Activated T-cell treated with anti-CD3 and anti-CD28 coated beads, Interleukin-2, amount 50 U/mL, for 4 hours (primary cell): ENCODE results near the gene TRIM39. TPM values are rescaled to one million over a fixed set of nuclear protein-coding genes. Genes with fewer than 3 reads are reported as not detected.
"Not testable (repeated sequence)": the region's sequence is repeated elsewhere in the genome, so short reads cannot be mapped to it uniquely, and the experiment has no call there.

Experiments
- ATAC-seq, 2 donors: fragments of 200-7000 bp; cut with Tn5 transposase; one replicate each; pipeline ENCODE4 v1.10.0; 2021
- DNase-seq: peaks from one replicate; pipeline ENCODE4 v3.0.0-alpha.2; 2020
- H3K27me3 Mint-ChIP-seq: one replicate; pipeline ENCODE4 v1.8.0; 2021; ENCODE audit warnings: low read depth, mixed read lengths
- H3K36me3 Mint-ChIP-seq: one replicate; pipeline ENCODE4 v1.8.0; 2022; ENCODE audit warnings: mixed read lengths; ENCODE audit not compliant: insufficient read depth
- H3K4me1 Mint-ChIP-seq: one replicate; pipeline ENCODE4 v1.8.0; 2021; ENCODE audit warnings: low read depth, mixed read lengths
- H3K4me3 Mint-ChIP-seq: one replicate; pipeline ENCODE4 v1.8.0; 2021; ENCODE audit warnings: mild to moderate bottlenecking, moderate library complexity, mixed read lengths
- H3K9me3 Mint-ChIP-seq: one replicate; pipeline ENCODE4 v1.8.0; 2021; ENCODE audit warnings: mixed read lengths
- total RNA-seq, 3 donors: library from RNA; stranded (reverse); gene quantifications; one replicate each; pipeline ENCODE4 v1.2.1, GENCODE V29; 2021

Gene TRIM39
- total RNA-seq, 3 donors from 2014 or later: 25.5 to 33.0 (median 28.0) TPM

GRCh38 chr6:30364591-30364990 lies 37.9 kb downstream of the TRIM39 start:
- no peaks in the 10 kb centered on the region for H3K4me1 Mint-ChIP-seq
- no peak for ATAC-seq
- peaks cover 59% of the 10 kb centered on the region for H3K27me3 Mint-ChIP-seq
- DNase-seq: no peak
- no peak overlapping the region for H3K4me3 Mint-ChIP-seq
- H3K36me3 Mint-ChIP-seq: no peaks in the 10 kb centered on the region
- no peaks in the 10 kb centered on the region for H3K9me3 Mint-ChIP-seq

DNA sequence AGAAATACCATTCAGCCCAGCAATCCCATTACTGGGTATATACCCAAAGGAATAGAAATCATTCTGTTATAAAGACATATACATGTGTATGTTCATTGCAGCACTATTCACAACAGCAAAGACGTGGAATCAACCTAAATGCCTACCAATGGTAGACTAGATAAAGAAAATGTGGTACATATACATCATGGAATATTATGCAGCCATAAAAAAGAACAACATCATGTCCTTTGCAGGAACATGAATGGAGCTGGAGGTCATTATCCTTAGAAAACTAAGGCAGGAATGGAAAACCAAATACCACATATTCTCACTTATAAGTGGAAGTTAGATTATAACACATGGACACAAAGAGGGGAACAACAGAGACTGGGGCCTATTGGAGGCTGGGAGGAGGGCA lies 42.6 kb downstream of the TRIM39 start:
- not testable (repeated sequence) for H3K36me3 Mint-ChIP-seq

DNA sequence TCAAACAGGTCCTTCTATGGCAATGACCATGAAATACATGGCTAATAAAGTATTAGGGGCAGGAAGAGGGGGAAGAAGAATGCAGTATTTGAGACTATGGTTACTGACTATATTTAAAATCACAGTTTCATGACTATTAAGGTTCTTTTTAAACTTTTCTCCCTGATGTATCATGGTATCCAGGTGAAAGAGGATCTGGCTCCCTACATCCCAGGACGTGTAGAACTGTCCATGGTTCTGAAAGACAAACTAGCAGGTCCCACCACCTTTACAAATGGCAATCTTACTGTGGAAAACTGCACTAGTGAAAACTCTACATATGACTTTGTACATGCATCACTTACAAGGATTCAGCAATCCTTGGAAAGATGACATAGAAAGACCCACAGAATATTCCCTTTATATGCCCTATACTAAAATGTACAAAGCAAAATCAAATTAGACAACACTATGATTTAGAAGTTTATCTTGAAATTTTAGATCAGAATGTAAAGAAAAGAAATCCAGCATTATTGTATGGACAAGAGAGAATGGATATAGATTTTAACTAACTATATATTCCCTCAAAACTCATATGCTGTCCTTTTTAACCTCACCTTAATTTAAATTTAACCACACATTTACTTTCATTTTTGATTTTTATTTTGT lies 51.7 kb downstream of the TRIM39 start:
- DNase-seq (no peak), ATAC-seq (no peak)
- Mint-ChIP-seq H3K9me3 (no peaks in the 10 kb centered on the region), H3K36me3 (no peaks in the 10 kb centered on the region), H3K27me3 (peaks cover 34% of the 10 kb centered on the region), H3K4me1 (no peaks in the 10 kb centered on the region), H3K4me3 (no peak overlapping the region)

More for the DNA sequence above, 42.6 kb downstream of the TRIM39 start:
- ATAC-seq, H3K4me3 Mint-ChIP-seq, DNase-seq, H3K4me1 Mint-ChIP-seq, H3K9me3 Mint-ChIP-seq: not testable (repeated sequence)
- peaks cover 26% of the 10 kb centered on the region for H3K27me3 Mint-ChIP-seq

DNA sequence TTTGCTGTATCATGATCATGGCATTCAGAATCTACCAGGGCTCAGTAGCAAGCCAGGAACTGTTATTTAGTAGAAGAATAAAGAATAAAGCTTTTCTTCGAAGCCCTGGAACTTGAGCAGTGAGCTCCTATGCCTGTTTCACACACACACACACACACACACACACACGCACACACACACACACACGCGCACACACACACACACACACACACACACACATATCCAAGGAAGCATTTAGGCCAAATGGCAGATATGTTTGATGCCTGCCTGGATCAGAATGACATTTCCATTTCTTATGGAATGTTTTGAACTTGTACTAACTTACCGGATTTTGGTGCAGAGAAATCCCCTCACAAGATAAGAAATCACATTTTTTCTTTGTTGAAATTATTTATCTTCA lies 53.7 kb downstream of the TRIM39 start:
- Mint-ChIP-seq H3K4me1 (no peaks in the 10 kb centered on the region), H3K36me3 (no peaks in the 10 kb centered on the region), H3K9me3 (no peaks in the 10 kb centered on the region), H3K4me3 (no peak overlapping the region), H3K27me3 (peaks cover 52% of the 10 kb centered on the region)
- no peak for DNase-seq
- no peak for ATAC-seq

- Mint-ChIP-seq H3K36me3 (no peaks in the 10 kb centered on the region), H3K4me1 (no peaks in the 10 kb centered on the region), H3K9me3 (no peaks in the 10 kb centered on the region), H3K27me3 (peaks cover 82% of the 10 kb centered on the region), H3K4me3 (no peak overlapping the region)
- DNase-seq: no peak
- ATAC-seq: no peak
These were observed 59.4 kb downstream of the TRIM39 start for GRCh38 chr6:30386166-30386565.

DNA sequence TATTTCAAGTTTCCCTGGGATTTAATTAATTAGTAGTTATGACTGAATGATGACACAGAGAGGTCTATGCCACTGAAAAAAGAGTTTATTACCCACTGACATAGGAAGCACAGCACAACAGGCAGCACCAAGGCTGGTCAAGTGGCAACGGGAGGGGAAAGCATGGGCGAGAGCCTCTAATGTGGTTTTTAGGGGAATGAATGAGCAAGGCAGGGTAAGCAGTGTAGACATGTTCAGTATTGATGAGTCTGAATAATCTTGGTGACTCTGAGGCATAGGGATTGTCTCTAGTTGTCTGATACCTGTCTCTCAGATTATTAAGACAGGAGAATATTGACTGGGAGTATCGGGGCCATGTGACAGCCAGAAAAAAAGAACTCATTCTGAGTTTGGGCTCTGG lies 64.5 kb downstream of the TRIM39 start:
- ATAC-seq: peak in 1 of 2 donors; percentile 21
- peaks cover 71% of the 10 kb centered on the region for H3K27me3 Mint-ChIP-seq

More for the DNA sequence above, 64.5 kb downstream of the TRIM39 start:
- H3K36me3 Mint-ChIP-seq: no peaks in the 10 kb centered on the region
- no peak for DNase-seq
- H3K4me1 Mint-ChIP-seq: no peaks in the 10 kb centered on the region
- H3K4me3 Mint-ChIP-seq: no peak overlapping the region
- H3K9me3 Mint-ChIP-seq: no peaks in the 10 kb centered on the region

Other genes with a start within 250 kb of the TRIM39 start
- not detected for gene TRIM31, start 213.8 kb upstream of the TRIM39 start, total RNA-seq
- gene TRIM40, start 190.8 kb upstream of the TRIM39 start, total RNA-seq: not detected
- not detected for gene TRIM10, start 165.7 kb upstream of the TRIM39 start, total RNA-seq
- gene TRIM15, start 163.4 kb upstream of the TRIM39 start, total RNA-seq: under 1 TPM in 1 of 3 donors, not detected in 2; 0.15 TPM
- gene TRIM26, start 113.5 kb upstream of the TRIM39 start, total RNA-seq: 10 to 100 TPM; 57.1 to 72.5 (median 61.6) TPM
- gene RPP21, start 18.2 kb downstream of the TRIM39 start, total RNA-seq: 10 to 100 TPM; 67.3 to 74.8 (median 72.9) TPM
- gene HLA-E, start 162.6 kb downstream of the TRIM39 start, total RNA-seq: 1,000 to 10,000 TPM in 1 of 3 donors, 100 to 1,000 TPM in 2; 695 to 1,026 (median 934) TPM
- 100 to 1,000 TPM; 134 to 142 (median 138) TPM for gene GNL1, start 229.6 kb downstream of the TRIM39 start, total RNA-seq
- gene PRR3, start 230.4 kb downstream of the TRIM39 start, total RNA-seq: 10 to 100 TPM; 41.3 to 49.3 (median 43.8) TPM
- gene ABCF1, start 244.5 kb downstream of the TRIM39 start, total RNA-seq: 100 to 1,000 TPM; 167 to 181 (median 181) TPM